IPS-18a (cell line): Measurements from ENCODE around the gene SPTBN5.
"Not testable (repeated sequence)": the region's sequence is repeated elsewhere in the genome, so short reads cannot be mapped to it uniquely, and the experiment has no call there.

ENCODE experiments used
- H3K27ac ChIP-seq: one replicate; pipeline ENCODE4 v1.5.1; 2013; ENCODE audit warnings: low read length
- H3K27me3 ChIP-seq: one replicate; pipeline ENCODE4 v1.6.1; 2013; ENCODE audit warnings: mild to moderate bottlenecking, low read length; ENCODE audit not compliant: control insufficient read depth, insufficient read depth
- H3K36me3 ChIP-seq: one replicate; pipeline ENCODE4 v1.6.1; 2013; ENCODE audit warnings: low read depth, low read length; ENCODE audit not compliant: control insufficient read depth
- H3K4me1 ChIP-seq: one replicate; pipeline ENCODE4 v1.6.1; 2013; ENCODE audit warnings: low read depth, low read length; ENCODE audit not compliant: control insufficient read depth
- H3K4me3 ChIP-seq: one replicate; pipeline ENCODE4 v1.5.1; 2013; ENCODE audit warnings: low read length
- H3K9ac ChIP-seq: one replicate; pipeline ENCODE4 v1.6.1; 2013; ENCODE audit warnings: mild to moderate bottlenecking, low read length, moderate library complexity
- H3K9me3 ChIP-seq: one replicate; pipeline ENCODE4 v1.6.1; 2013; ENCODE audit warnings: low read depth, low read length; ENCODE audit not compliant: control insufficient read depth

The SPTBN5 gene

GRCh38 chr15:41832875-41833274 lies 61.0 kb downstream of the SPTBN5 start:
- H3K4me1 ChIP-seq = peaks cover 4% of the 10 kb centered on the region
- H3K27ac ChIP-seq = no peak overlapping the region
- H3K36me3 ChIP-seq = no peaks in the 10 kb centered on the region
- no peak overlapping the region for H3K9ac ChIP-seq
- no peaks in the 10 kb centered on the region for H3K9me3 ChIP-seq
- no peak overlapping the region for H3K4me3 ChIP-seq
- H3K27me3 ChIP-seq = peaks cover 6% of the 10 kb centered on the region

- no peak overlapping the region for H3K27ac ChIP-seq
- H3K27me3 ChIP-seq = peaks cover 6% of the 10 kb centered on the region
- H3K9ac ChIP-seq = no peak overlapping the region
- peaks cover 4% of the 10 kb centered on the region for H3K4me1 ChIP-seq
- no peaks in the 10 kb centered on the region for H3K9me3 ChIP-seq
- H3K36me3 ChIP-seq = no peaks in the 10 kb centered on the region
- no peak overlapping the region for H3K4me3 ChIP-seq
These were observed 61.6 kb downstream of the SPTBN5 start for GRCh38 chr15:41832208-41832607.

GRCh38 chr15:41831291-41831690 lies 62.6 kb downstream of the SPTBN5 start:
- H3K27me3 ChIP-seq, H3K9ac ChIP-seq, H3K27ac ChIP-seq, H3K36me3 ChIP-seq, H3K4me1 ChIP-seq, H3K4me3 ChIP-seq, H3K9me3 ChIP-seq: not testable (repeated sequence)

GRCh38 chr15:41829959-41830646 lies 63.8 kb downstream of the SPTBN5 start:
- H3K9ac ChIP-seq = no peak overlapping the region
- H3K9me3 ChIP-seq = no peaks in the 10 kb centered on the region
- no peak overlapping the region for H3K4me3 ChIP-seq
- peaks cover 4% of the 10 kb centered on the region for H3K4me1 ChIP-seq
- peaks cover 6% of the 10 kb centered on the region for H3K27me3 ChIP-seq
- no peaks in the 10 kb centered on the region for H3K36me3 ChIP-seq
- no peak overlapping the region for H3K27ac ChIP-seq

GRCh38 chr15:41828807-41829141 lies 65.1 kb downstream of the SPTBN5 start:
- H3K9ac ChIP-seq = peak overlapping the region; percentile 65
- H3K4me3 ChIP-seq = peak overlapping the region; percentile 94
- no peak overlapping the region for H3K27ac ChIP-seq

GRCh38 chr15:41827880-41828806 lies 65.7 kb downstream of the SPTBN5 start, which contains the start of gene JMJD7:
Gene JMJD7 (plus strand): TSS chr15:41828092. CDS start chr15:41828125, 33 bp downstream.
- peak within 1 kb of the TSS; percentile 65 for H3K9ac ChIP-seq
- H3K36me3 ChIP-seq = no peaks in the 10 kb centered on the region
- no peak within 1 kb of the TSS for H3K27ac ChIP-seq
- H3K27me3 ChIP-seq = peaks cover 6% of the 10 kb centered on the region
- peak within 1 kb of the TSS; percentile 94 for H3K4me3 ChIP-seq
- no peaks in the 10 kb centered on the region for H3K9me3 ChIP-seq
- peaks cover 4% of the 10 kb centered on the region for H3K4me1 ChIP-seq

More at GRCh38 chr15:41828807-41829141, 65.1 kb downstream of the SPTBN5 start:
- Histone ChIP-seq H3K27me3 (peaks cover 6% of the 10 kb centered on the region), H3K9me3 (no peaks in the 10 kb centered on the region), H3K36me3 (no peaks in the 10 kb centered on the region), H3K4me1 (peaks cover 4% of the 10 kb centered on the region)

- peak overlapping the region; percentile 94 for H3K4me3 ChIP-seq
- H3K27ac ChIP-seq = no peak overlapping the region
- peak overlapping the region; percentile 18 for H3K9ac ChIP-seq
- H3K27me3 ChIP-seq = peaks cover 6% of the 10 kb centered on the region
- H3K4me1 ChIP-seq = peaks cover 4% of the 10 kb centered on the region
- H3K36me3 ChIP-seq = no peaks in the 10 kb centered on the region
- no peaks in the 10 kb centered on the region for H3K9me3 ChIP-seq
These were observed 66.5 kb downstream of the SPTBN5 start for GRCh38 chr15:41827290-41827879.

- Histone ChIP-seq H3K36me3 (no peaks in the 10 kb centered on the region), H3K9ac (no peak overlapping the region)
These were observed 68.0 kb downstream of the SPTBN5 start for GRCh38 chr15:41825572-41826535.

GRCh38 chr15:41825145-41825544 lies 68.7 kb downstream of the SPTBN5 start:
- Histone ChIP-seq H3K36me3 (no peaks in the 10 kb centered on the region), H3K9ac (no peak overlapping the region), H3K4me3 (no peak overlapping the region), H3K9me3 (no peaks in the 10 kb centered on the region), H3K27me3 (peaks cover 6% of the 10 kb centered on the region), H3K27ac (no peak overlapping the region), H3K4me1 (peaks cover 4% of the 10 kb centered on the region)

More at GRCh38 chr15:41825572-41826535, 68.0 kb downstream of the SPTBN5 start:
- no peak overlapping the region for H3K4me3 ChIP-seq
- H3K27ac ChIP-seq = no peak overlapping the region
- peaks cover 6% of the 10 kb centered on the region for H3K27me3 ChIP-seq
- H3K9me3 ChIP-seq = no peaks in the 10 kb centered on the region
- H3K4me1 ChIP-seq = peaks cover 4% of the 10 kb centered on the region

GRCh38 chr15:41824062-41824745 lies 69.6 kb downstream of the SPTBN5 start:
- Histone ChIP-seq H3K4me1 (peaks cover 4% of the 10 kb centered on the region), H3K36me3 (no peaks in the 10 kb centered on the region), H3K4me3 (no peak overlapping the region), H3K27ac (no peak overlapping the region), H3K9ac (no peak overlapping the region), H3K9me3 (no peaks in the 10 kb centered on the region), H3K27me3 (peaks cover 6% of the 10 kb centered on the region)
